Endothelial cell (in vitro differentiated cells): ENCODE measurements around the gene ARHGEF28. TPM values are rescaled to one million over a fixed set of nuclear protein-coding genes. Genes with fewer than 3 reads are reported as not detected.

Source experiments
- DNase-seq: peaks from one replicate; pipeline ENCODE4 v3.0.0; 2021; ENCODE audit warnings: low spot score
- H3K27ac Mint-ChIP-seq: one replicate; pipeline ENCODE4 v1.8.0; 2021; ENCODE audit warnings: mixed read lengths, inconsistent platforms; ENCODE audit not compliant: unreplicated experiment
- H3K27me3 Mint-ChIP-seq: one replicate; pipeline ENCODE4 v1.8.0; 2021; ENCODE audit warnings: mild to moderate bottlenecking, moderate library complexity, mixed read lengths, inconsistent platforms; ENCODE audit not compliant: unreplicated experiment
- H3K36me3 Mint-ChIP-seq: one replicate; pipeline ENCODE4 v1.8.0; 2021; ENCODE audit warnings: mild to moderate bottlenecking, low read depth, mixed read lengths, inconsistent platforms; ENCODE audit not compliant: unreplicated experiment
- H3K4me1 Mint-ChIP-seq: one replicate; pipeline ENCODE4 v1.8.0; 2021; ENCODE audit warnings: mild to moderate bottlenecking, mixed read lengths, inconsistent platforms; ENCODE audit not compliant: unreplicated experiment
- H3K4me3 Mint-ChIP-seq: one replicate; pipeline ENCODE4 v1.8.0; 2021; ENCODE audit warnings: mild to moderate bottlenecking, mixed read lengths, inconsistent platforms; ENCODE audit not compliant: unreplicated experiment
- H3K9me3 Mint-ChIP-seq: one replicate; pipeline ENCODE4 v1.8.0; 2021; ENCODE audit warnings: mixed read lengths, inconsistent platforms; ENCODE audit not compliant: unreplicated experiment
- CTCF ChIP-seq: fragments of 200-600 bp; sonication (generic); IDR thresholded peaks from one replicate; pipeline ENCODE4 v1.5.0; 2021; ENCODE audit warnings: antibody characterized with exemption; ENCODE audit not compliant: unreplicated experiment
- total RNA-seq: library from RNA; stranded (reverse); fragmentation: NEBNext Ultra II Directional; extraction: Animal tissue kit (Norgen Biotek cat#: 25700); gene quantifications from one replicate; pipeline ENCODE4 v1.2.1, GENCODE V29; 2021; ENCODE audit not compliant: unreplicated experiment

The ARHGEF28 gene
- total RNA-seq, 1 donor from 2014 or later: 1.5 TPM

GRCh38 chr5:73858054-73858453 is 232.1 kb downstream of the ARHGEF28 start:
- no peak overlapping the region for H3K4me3 Mint-ChIP-seq
- H3K4me1 Mint-ChIP-seq: peaks cover 27% of the 10 kb centered on the region
- H3K36me3 Mint-ChIP-seq: no peaks in the 10 kb centered on the region
- DNase-seq: no peak
- no peak overlapping the region for H3K27ac Mint-ChIP-seq
- H3K9me3 Mint-ChIP-seq: no peaks in the 10 kb centered on the region
- H3K27me3 Mint-ChIP-seq: peaks cover 5% of the 10 kb centered on the region
- no peak for TF ChIP-seq CTCF

- Mint-ChIP-seq H3K9me3 (no peaks in the 10 kb centered on the region), H3K36me3 (no peaks in the 10 kb centered on the region), H3K4me3 (no peak overlapping the region), H3K27ac (no peak overlapping the region), H3K27me3 (peaks cover 7% of the 10 kb centered on the region), H3K4me1 (peaks cover 27% of the 10 kb centered on the region)
- no peak for DNase-seq
- TF ChIP-seq CTCF: no peak
Measured at GRCh38 chr5:73858776-73859175, 232.8 kb downstream of the ARHGEF28 start.

- H3K36me3 Mint-ChIP-seq: no peaks in the 10 kb centered on the region
- no peak for DNase-seq
Measured at GRCh38 chr5:73859696-73860095, 233.7 kb downstream of the ARHGEF28 start.

GRCh38 chr5:73861313-73861988 is 235.5 kb downstream of the ARHGEF28 start:
- Mint-ChIP-seq H3K4me3 (no peak overlapping the region), H3K27me3 (peaks cover 7% of the 10 kb centered on the region), H3K4me1 (peaks cover 27% of the 10 kb centered on the region), H3K9me3 (no peaks in the 10 kb centered on the region), H3K36me3 (no peaks in the 10 kb centered on the region), H3K27ac (no peak overlapping the region)
- no peak for DNase-seq
- TF ChIP-seq CTCF: no peak

More at GRCh38 chr5:73859696-73860095, 233.7 kb downstream of the ARHGEF28 start:
- H3K9me3 Mint-ChIP-seq: no peaks in the 10 kb centered on the region
- peaks cover 27% of the 10 kb centered on the region for H3K4me1 Mint-ChIP-seq
- peaks cover 7% of the 10 kb centered on the region for H3K27me3 Mint-ChIP-seq
- TF ChIP-seq CTCF: no peak
- H3K27ac Mint-ChIP-seq: no peak overlapping the region
- no peak overlapping the region for H3K4me3 Mint-ChIP-seq

GRCh38 chr5:73862796-73863195 is 236.8 kb downstream of the ARHGEF28 start:
- no peak for TF ChIP-seq CTCF
- H3K36me3 Mint-ChIP-seq: no peaks in the 10 kb centered on the region
- H3K4me1 Mint-ChIP-seq: peaks cover 21% of the 10 kb centered on the region
- H3K27ac Mint-ChIP-seq: no peak overlapping the region
- peaks cover 7% of the 10 kb centered on the region for H3K27me3 Mint-ChIP-seq
- no peak for DNase-seq
- no peaks in the 10 kb centered on the region for H3K9me3 Mint-ChIP-seq
- no peak overlapping the region for H3K4me3 Mint-ChIP-seq
